HUES6 (cell line): ENCODE data around the gene SIX3.

Experiments
- H3K27ac ChIP-seq: 2 replicates; pipeline ENCODE4 v1.7.0; 2013; ENCODE audit warnings: low read depth, mild to moderate bottlenecking, low read length, inconsistent platforms
- H3K27me3 ChIP-seq: 2 replicates; pipeline ENCODE4 v1.6.1; 2013; ENCODE audit warnings: low read length; ENCODE audit not compliant: control insufficient read depth, insufficient read depth
- H3K36me3 ChIP-seq: 2 replicates; pipeline ENCODE4 v1.6.1; 2013; ENCODE audit warnings: low read length; ENCODE audit not compliant: control insufficient read depth, insufficient read depth
- H3K4me1 ChIP-seq: 2 replicates; pipeline ENCODE4 v1.6.1; 2013; ENCODE audit warnings: low read length; ENCODE audit not compliant: control insufficient read depth, insufficient read depth
- H3K4me3 ChIP-seq: 2 replicates; pipeline ENCODE4 v1.5.1; 2013; ENCODE audit warnings: low read depth, low read length
- H3K9ac ChIP-seq: one replicate; pipeline ENCODE4 v1.6.1; 2013; ENCODE audit warnings: mild to moderate bottlenecking, low read length
- H3K9me3 ChIP-seq: 2 replicates; pipeline ENCODE4 v1.6.1; 2013; ENCODE audit warnings: low read depth, low read length; ENCODE audit not compliant: control insufficient read depth, insufficient read depth

SIX3 gene

GRCh38 chr2:44937688-44938240 is 3.7 kb upstream of the SIX3 start:
- peaks cover 57% of the 10 kb centered on the region for H3K4me1 ChIP-seq

GRCh38 chr2:44938287-44939105 is 3.0 kb upstream of the SIX3 start:
- Histone ChIP-seq H3K4me1 (peaks cover 56% of the 10 kb centered on the region), H3K9ac (no peak overlapping the region), H3K4me3 (peak overlapping the region; percentile 56), H3K27me3 (peaks cover 100% of the 10 kb centered on the region), H3K27ac (no peak overlapping the region), H3K36me3 (no peaks in the 10 kb centered on the region), H3K9me3 (no peaks in the 10 kb centered on the region)

More at GRCh38 chr2:44937688-44938240, 3.7 kb upstream of the SIX3 start:
- Histone ChIP-seq H3K27ac (no peak overlapping the region), H3K9me3 (no peaks in the 10 kb centered on the region), H3K4me3 (peak overlapping the region; percentile 56), H3K9ac (no peak overlapping the region), H3K27me3 (peaks cover 100% of the 10 kb centered on the region), H3K36me3 (no peaks in the 10 kb centered on the region)

GRCh38 chr2:44939106-44940048 is 2.1 kb upstream of the SIX3 start:
- Histone ChIP-seq H3K9ac (no peak overlapping the region), H3K36me3 (no peaks in the 10 kb centered on the region), H3K27ac (no peak overlapping the region), H3K9me3 (no peaks in the 10 kb centered on the region), H3K4me1 (peaks cover 56% of the 10 kb centered on the region), H3K27me3 (peaks cover 100% of the 10 kb centered on the region), H3K4me3 (peak overlapping the region; percentile 56)

GRCh38 chr2:44940049-44940494 is 1.4 kb upstream of the SIX3 start:
- Histone ChIP-seq H3K27ac (no peak overlapping the region), H3K36me3 (no peaks in the 10 kb centered on the region), H3K9ac (no peak overlapping the region), H3K9me3 (no peaks in the 10 kb centered on the region), H3K4me3 (peak overlapping the region; percentile 56; the same call in 1 of the 2 replicates), H3K4me1 (peaks cover 56% of the 10 kb centered on the region), H3K27me3 (peaks cover 100% of the 10 kb centered on the region)

- Histone ChIP-seq H3K9ac (no peak overlapping the region), H3K4me1 (peaks cover 60% of the 10 kb centered on the region), H3K27ac (no peak overlapping the region), H3K9me3 (no peaks in the 10 kb centered on the region), H3K27me3 (peaks cover 100% of the 10 kb centered on the region), H3K4me3 (peak overlapping the region; percentile 57; the same call in 1 of the 2 replicates), H3K36me3 (no peaks in the 10 kb centered on the region)
Measured at GRCh38 chr2:44940732-44941464, 604 bp upstream of the SIX3 start.

GRCh38 chr2:44942304-44943030 is 965 bp downstream of the SIX3 start:
- peak overlapping the region; percentile 52 for H3K4me3 ChIP-seq
- H3K27me3 ChIP-seq = peaks cover 100% of the 10 kb centered on the region
- no peak overlapping the region for H3K9ac ChIP-seq

GRCh38 chr2:44943031-44943692 is 1.7 kb downstream of the SIX3 start:
- peaks cover 56% of the 10 kb centered on the region for H3K4me1 ChIP-seq
- peak overlapping the region; percentile 52 for H3K4me3 ChIP-seq
- peaks cover 100% of the 10 kb centered on the region for H3K27me3 ChIP-seq
- no peaks in the 10 kb centered on the region for H3K36me3 ChIP-seq
- H3K9ac ChIP-seq = no peak overlapping the region
- H3K27ac ChIP-seq = no peak overlapping the region
- H3K9me3 ChIP-seq = no peaks in the 10 kb centered on the region

More at GRCh38 chr2:44942304-44943030, 965 bp downstream of the SIX3 start:
- no peaks in the 10 kb centered on the region for H3K9me3 ChIP-seq
- no peaks in the 10 kb centered on the region for H3K36me3 ChIP-seq
- peaks cover 60% of the 10 kb centered on the region for H3K4me1 ChIP-seq
- H3K27ac ChIP-seq = no peak overlapping the region

- Histone ChIP-seq H3K9me3 (no peaks in the 10 kb centered on the region), H3K27ac (no peak overlapping the region), H3K9ac (no peak overlapping the region), H3K27me3 (peaks cover 100% of the 10 kb centered on the region), H3K36me3 (no peaks in the 10 kb centered on the region), H3K4me1 (peaks cover 55% of the 10 kb centered on the region), H3K4me3 (peak overlapping the region; percentile 52)
Measured at GRCh38 chr2:44943693-44944101, 2.2 kb downstream of the SIX3 start.

GRCh38 chr2:44944102-44944951 is 2.8 kb downstream of the SIX3 start:
- Histone ChIP-seq H3K4me3 (peak overlapping the region; percentile 52), H3K9me3 (no peaks in the 10 kb centered on the region), H3K27ac (no peak overlapping the region), H3K9ac (no peak overlapping the region), H3K4me1 (peaks cover 62% of the 10 kb centered on the region), H3K27me3 (peaks cover 100% of the 10 kb centered on the region), H3K36me3 (no peaks in the 10 kb centered on the region)
